ENCODE data around the gene BMPER.
A peak's percentile ranks its signal among the peaks of the same experiment; 100 is the strongest.

Gene BMPER

GRCh38 chr7:33904681-33905388 lies 504 bp upstream of the BMPER start:
- DNase-seq (peak; percentile 26), ATAC-seq (peak; percentile 71)
- Mint-ChIP-seq H3K27ac (no peak overlapping the region), H3K9me3 (no peaks in the 10 kb centered on the region), H3K27me3 (peaks cover 87% of the 10 kb centered on the region), H3K4me3 (peak overlapping the region; percentile 84 to 87), H3K4me1 (peaks cover 10% of the 10 kb centered on the region)

GRCh38 chr7:33906697-33907096 lies 1.4 kb downstream of the BMPER start:
- peaks cover 10% of the 10 kb centered on the region for H3K4me1 Mint-ChIP-seq
- no peak for DNase-seq
- no peaks in the 10 kb centered on the region for H3K9me3 Mint-ChIP-seq
- no peak overlapping the region for H3K27ac Mint-ChIP-seq
- no peak overlapping the region for H3K4me3 Mint-ChIP-seq
- ATAC-seq = no peak
- H3K27me3 Mint-ChIP-seq = peaks cover 75% of the 10 kb centered on the region

- Mint-ChIP-seq H3K9me3 (no peaks in the 10 kb centered on the region), H3K27me3 (peaks cover 66% of the 10 kb centered on the region), H3K27ac (no peak overlapping the region), H3K4me3 (no peak overlapping the region), H3K4me1 (peaks cover 10% of the 10 kb centered on the region)
- no peak for DNase-seq
- no peak for ATAC-seq
These were observed 2.3 kb downstream of the BMPER start for GRCh38 chr7:33907625-33908024.

GRCh38 chr7:33909318-33909717 lies 4.0 kb downstream of the BMPER start:
- H3K9me3 Mint-ChIP-seq = no peaks in the 10 kb centered on the region
- ATAC-seq = no peak
- peaks cover 3% of the 10 kb centered on the region for H3K4me1 Mint-ChIP-seq
- no peak for DNase-seq
- peaks cover 49% of the 10 kb centered on the region for H3K27me3 Mint-ChIP-seq
- H3K27ac Mint-ChIP-seq = no peak overlapping the region
- H3K4me3 Mint-ChIP-seq = no peak overlapping the region

- no peaks in the 10 kb centered on the region for H3K9me3 Mint-ChIP-seq
- H3K27ac Mint-ChIP-seq = no peak overlapping the region
- no peaks in the 10 kb centered on the region for H3K4me1 Mint-ChIP-seq
- peaks cover 45% of the 10 kb centered on the region for H3K27me3 Mint-ChIP-seq
- no peak overlapping the region for H3K4me3 Mint-ChIP-seq
- ATAC-seq = no peak
- no peak for DNase-seq
These were observed 4.4 kb downstream of the BMPER start for GRCh38 chr7:33909755-33910154.

GRCh38 chr7:33910756-33911155 lies 5.4 kb downstream of the BMPER start:
- H3K4me3 Mint-ChIP-seq = no peak overlapping the region
- no peak overlapping the region for H3K27ac Mint-ChIP-seq
- DNase-seq (no peak), ATAC-seq (no peak)
- no peaks in the 10 kb centered on the region for H3K9me3 Mint-ChIP-seq
- H3K4me1 Mint-ChIP-seq = no peaks in the 10 kb centered on the region
- H3K27me3 Mint-ChIP-seq = peaks cover 37% of the 10 kb centered on the region

GRCh38 chr7:33916357-33917081 lies 11.2 kb downstream of the BMPER start:
- no peak overlapping the region for H3K27ac Mint-ChIP-seq
- no peak overlapping the region for H3K4me3 Mint-ChIP-seq
- no peak for ATAC-seq
- peaks cover 7% of the 10 kb centered on the region for H3K27me3 Mint-ChIP-seq
- no peak for DNase-seq
- H3K9me3 Mint-ChIP-seq = no peaks in the 10 kb centered on the region
- no peaks in the 10 kb centered on the region for H3K4me1 Mint-ChIP-seq

GRCh38 chr7:33917661-33918060 lies 12.3 kb downstream of the BMPER start:
- no peaks in the 10 kb centered on the region for H3K9me3 Mint-ChIP-seq
- no peaks in the 10 kb centered on the region for H3K4me1 Mint-ChIP-seq
- peaks cover 16% of the 10 kb centered on the region for H3K27me3 Mint-ChIP-seq
- no peak overlapping the region for H3K27ac Mint-ChIP-seq
- H3K4me3 Mint-ChIP-seq = no peak overlapping the region
- DNase-seq = no peak
- ATAC-seq = no peak

GRCh38 chr7:33918438-33919143 lies 13.3 kb downstream of the BMPER start:
- H3K9me3 Mint-ChIP-seq = no peaks in the 10 kb centered on the region
- peaks cover 22% of the 10 kb centered on the region for H3K27me3 Mint-ChIP-seq
- DNase-seq (no peak), ATAC-seq (no peak)
- H3K27ac Mint-ChIP-seq = no peak overlapping the region
- H3K4me3 Mint-ChIP-seq = no peak overlapping the region
- no peaks in the 10 kb centered on the region for H3K4me1 Mint-ChIP-seq

GRCh38 chr7:33919449-33919848 lies 14.1 kb downstream of the BMPER start:
- H3K27me3 Mint-ChIP-seq = peaks cover 30% of the 10 kb centered on the region
- H3K4me3 Mint-ChIP-seq = no peak overlapping the region
- no peaks in the 10 kb centered on the region for H3K9me3 Mint-ChIP-seq
- DNase-seq (no peak), ATAC-seq (no peak)
- H3K27ac Mint-ChIP-seq = no peak overlapping the region
- no peaks in the 10 kb centered on the region for H3K4me1 Mint-ChIP-seq

GRCh38 chr7:33921216-33921938 lies 16.0 kb downstream of the BMPER start:
- H3K27ac Mint-ChIP-seq = no peak overlapping the region
- no peak overlapping the region for H3K4me3 Mint-ChIP-seq
- H3K27me3 Mint-ChIP-seq = peaks cover 35% of the 10 kb centered on the region
- ATAC-seq (no peak), DNase-seq (no peak)
- no peaks in the 10 kb centered on the region for H3K4me1 Mint-ChIP-seq
- no peaks in the 10 kb centered on the region for H3K9me3 Mint-ChIP-seq

GRCh38 chr7:33922820-33923219 lies 17.5 kb downstream of the BMPER start:
- DNase-seq (no peak), ATAC-seq (no peak)
- Mint-ChIP-seq H3K4me3 (no peak overlapping the region), H3K27ac (no peak overlapping the region), H3K27me3 (peaks cover 28% of the 10 kb centered on the region), H3K9me3 (no peaks in the 10 kb centered on the region), H3K4me1 (no peaks in the 10 kb centered on the region)

GRCh38 chr7:33923440-33924229 lies 18.3 kb downstream of the BMPER start:
- DNase-seq = no peak
- Mint-ChIP-seq H3K9me3 (no peaks in the 10 kb centered on the region), H3K4me3 (no peak overlapping the region), H3K27ac (no peak overlapping the region), H3K4me1 (no peaks in the 10 kb centered on the region), H3K27me3 (peaks cover 28% of the 10 kb centered on the region)
- no peak for ATAC-seq

- no peak overlapping the region for H3K27ac Mint-ChIP-seq
- H3K4me3 Mint-ChIP-seq = no peak overlapping the region
- no peaks in the 10 kb centered on the region for H3K9me3 Mint-ChIP-seq
- ATAC-seq (no peak), DNase-seq (no peak)
- H3K27me3 Mint-ChIP-seq = peaks cover 31% of the 10 kb centered on the region
- no peaks in the 10 kb centered on the region for H3K4me1 Mint-ChIP-seq
These were observed 21.2 kb downstream of the BMPER start for GRCh38 chr7:33926535-33926934.

GRCh38 chr7:33928986-33929385 lies 23.6 kb downstream of the BMPER start:
- Mint-ChIP-seq H3K4me1 (no peaks in the 10 kb centered on the region), H3K9me3 (no peaks in the 10 kb centered on the region), H3K4me3 (no peak overlapping the region), H3K27ac (no peak overlapping the region), H3K27me3 (peaks cover 28% of the 10 kb centered on the region)
- ATAC-seq = no peak
- DNase-seq = no peak

All from stimulated activated naive CD8-positive, alpha-beta T cell treated with anti-CD3 and anti-CD28 coated beads, Interleukin-15, amount 100 ng/mL, for 72 hours (primary cell).